Measurements from ENCODE around the gene RTN4R.
"Not testable (repeated sequence)": the region's sequence is repeated elsewhere in the genome, so short reads cannot be mapped to it uniquely, and the experiment has no call there.

The RTN4R gene

GRCh38 chr22:20268279-20269012 lies at the start of gene RTN4R:
RTN4R (minus strand) TSS chr22:20268318; CDS start chr22:20268092, 226 bp downstream.
- peak; percentile 87 for DNase-seq

DNA sequence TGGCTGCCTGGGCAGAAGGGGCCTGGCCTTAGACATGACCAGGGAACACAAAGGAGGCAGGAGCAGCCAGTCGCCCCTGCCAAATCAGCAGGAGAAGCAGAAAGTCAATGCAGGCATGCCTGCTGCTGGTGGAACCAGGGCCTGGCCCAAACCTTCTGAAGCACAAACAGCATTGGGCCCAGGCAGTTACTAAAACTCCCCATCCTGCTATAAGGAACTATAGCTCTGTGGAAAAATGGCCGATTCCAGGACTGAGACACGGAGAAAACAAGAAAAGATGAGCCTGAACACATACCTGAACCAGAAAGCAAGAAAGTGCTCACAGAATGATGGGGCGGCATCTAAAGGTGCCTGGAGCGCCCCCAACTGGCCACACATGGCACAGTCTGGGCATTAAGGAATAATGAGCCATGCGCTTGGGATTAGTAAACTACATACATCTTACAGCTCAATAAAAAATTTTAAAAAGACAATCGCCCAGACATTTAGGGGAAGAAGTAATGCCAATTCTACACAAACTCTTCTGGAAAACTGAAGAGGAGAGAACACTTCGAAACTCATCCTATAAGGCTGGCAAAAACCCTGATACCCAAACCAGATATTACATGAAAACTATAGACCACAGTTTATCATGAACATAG lies 49.4 kb upstream of the RTN4R start:
- not testable (repeated sequence) for DNase-seq

GRCh38 chr22:20316844-20317401 lies 48.8 kb upstream of the RTN4R start:
- no peak for DNase-seq

DNA sequence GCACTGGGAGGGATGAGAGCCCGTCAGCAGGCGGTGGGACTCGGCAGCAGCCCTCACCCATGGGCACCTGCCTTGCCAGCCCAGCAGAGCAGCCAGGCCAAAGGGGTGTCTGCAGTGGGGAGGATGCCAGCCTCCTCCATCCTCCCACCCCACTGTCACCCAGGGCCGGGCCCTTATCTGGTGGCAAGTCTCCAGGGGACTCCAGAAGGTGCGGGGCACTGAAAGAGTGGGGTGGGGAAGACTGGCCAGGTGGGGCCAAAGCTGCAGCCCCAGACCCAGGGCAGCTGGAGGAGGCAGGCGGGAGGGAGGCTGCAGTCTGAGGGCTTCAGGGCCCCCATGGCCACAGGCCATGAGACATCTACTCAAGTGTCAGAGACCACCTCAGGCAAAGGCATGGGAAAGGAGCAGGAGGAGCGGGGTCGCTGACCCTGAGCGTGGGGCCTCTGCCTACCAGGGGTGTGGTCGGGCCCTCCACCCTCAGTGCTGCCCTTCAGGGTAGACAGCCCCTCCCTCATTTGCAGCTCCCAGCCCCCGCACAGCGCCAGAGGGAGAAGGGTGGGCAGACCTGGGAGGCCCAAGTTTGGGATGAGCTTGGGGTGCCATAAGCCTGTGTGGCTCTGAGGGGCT lies 48.2 kb upstream of the RTN4R start:
- no peak for DNase-seq

DNA sequence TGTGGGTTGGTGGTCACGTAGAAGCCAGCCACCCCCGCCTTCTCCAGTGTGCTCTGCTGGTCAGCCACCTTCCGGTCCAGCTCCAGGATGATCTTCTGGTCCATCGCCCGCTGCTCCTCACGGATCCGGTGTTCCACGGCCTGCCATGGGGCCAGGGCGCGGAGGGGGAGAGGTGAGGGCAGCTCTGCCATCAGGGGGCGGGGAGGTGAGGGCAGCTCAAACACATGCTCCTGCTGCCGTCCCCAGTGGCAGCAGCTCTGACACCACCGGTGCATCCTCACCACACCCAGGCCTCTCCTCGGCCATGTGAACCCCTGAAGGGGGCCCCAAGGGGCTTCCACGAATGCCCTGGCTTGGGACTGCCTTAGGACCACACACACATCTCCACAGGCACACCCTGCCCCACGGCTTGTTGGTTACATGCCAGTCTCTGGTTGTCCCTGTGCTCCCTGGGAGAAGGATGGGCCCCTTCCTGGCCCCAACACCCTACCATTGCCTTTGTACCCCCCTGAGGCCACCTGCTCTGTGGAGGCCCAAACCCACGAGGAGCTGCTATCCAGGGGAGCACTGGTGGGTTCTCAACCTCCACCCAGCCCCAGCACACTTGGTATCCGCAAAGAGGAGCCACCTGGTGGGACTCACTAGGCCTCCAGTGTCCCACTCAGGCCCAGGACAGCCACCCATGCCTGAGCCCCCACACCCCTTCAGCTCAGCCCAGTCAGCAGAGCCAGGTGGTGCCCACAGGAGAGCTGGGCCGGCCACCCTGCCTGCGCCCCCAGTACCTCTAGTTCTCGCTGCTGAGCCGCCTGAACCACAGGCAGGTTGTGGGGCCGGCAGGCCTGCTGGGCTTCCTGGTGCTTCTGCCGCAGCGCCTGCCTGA lies 47.5 kb upstream of the RTN4R start:
- no peak for DNase-seq

- not testable (repeated sequence) for DNase-seq
These were observed 46.7 kb upstream of the RTN4R start for GRCh38 chr22:20314741-20315336.

DNA sequence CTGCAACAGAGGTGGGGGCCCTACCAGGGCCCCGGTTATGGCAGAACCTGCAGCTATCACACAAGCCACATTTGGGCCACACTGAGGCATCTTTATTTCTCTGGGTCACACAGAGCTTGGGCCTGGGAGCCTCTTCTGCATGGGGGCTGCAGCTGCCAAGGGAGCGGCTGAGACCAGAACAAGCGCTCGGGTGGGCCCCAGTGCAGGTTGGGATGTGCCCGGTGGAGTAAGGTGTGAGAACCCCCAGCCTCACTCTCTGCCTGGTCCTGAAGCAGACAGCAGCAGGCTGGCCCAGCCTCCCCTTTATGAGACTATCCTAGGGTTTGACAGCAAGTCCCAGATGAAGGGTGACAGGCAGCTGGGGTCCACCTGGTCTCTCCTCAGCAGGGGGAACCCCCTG lies 46.1 kb upstream of the RTN4R start:
- DNase-seq = not testable (repeated sequence)

DNA sequence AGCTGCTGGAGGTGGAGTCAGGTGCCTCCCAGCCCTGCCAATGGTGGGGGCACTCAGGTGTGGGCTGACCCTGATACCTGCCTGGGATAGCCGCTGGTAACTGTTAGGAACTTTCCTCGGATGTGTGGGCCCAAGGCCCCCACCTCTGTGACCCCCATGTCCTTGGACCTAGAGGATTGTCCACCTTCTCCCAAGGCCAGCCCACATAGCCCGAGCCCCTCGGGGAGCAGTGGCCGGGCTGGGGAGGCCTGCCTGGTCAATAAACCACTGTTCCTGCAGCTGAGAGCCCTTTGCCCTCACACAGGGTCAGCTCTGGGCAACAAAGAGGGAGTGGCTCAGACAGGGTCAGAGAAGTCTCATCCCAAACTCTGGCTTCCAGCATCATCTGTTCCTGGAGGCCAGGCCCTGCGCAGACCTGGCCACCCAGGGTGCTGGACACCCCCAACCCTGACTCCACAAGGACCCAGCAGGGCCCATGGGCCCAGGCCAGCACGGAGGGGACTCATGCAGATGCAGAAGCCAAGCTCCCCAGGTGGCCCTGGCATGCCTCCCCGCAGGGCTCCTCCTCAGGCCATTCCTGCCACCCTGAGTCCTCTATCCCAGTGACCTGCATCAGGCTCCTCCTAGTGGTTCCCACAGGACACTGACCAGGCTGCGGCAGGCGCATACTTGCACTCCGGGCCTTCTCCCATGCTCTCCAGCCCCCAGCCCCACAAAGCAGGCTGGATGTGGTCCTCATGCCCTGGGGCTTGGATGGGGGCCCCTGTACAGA lies 45.4 kb upstream of the RTN4R start:
- not testable (repeated sequence) for DNase-seq

GRCh38 chr22:20312396-20313191 lies 44.5 kb upstream of the RTN4R start:
- DNase-seq = no peak

DNA sequence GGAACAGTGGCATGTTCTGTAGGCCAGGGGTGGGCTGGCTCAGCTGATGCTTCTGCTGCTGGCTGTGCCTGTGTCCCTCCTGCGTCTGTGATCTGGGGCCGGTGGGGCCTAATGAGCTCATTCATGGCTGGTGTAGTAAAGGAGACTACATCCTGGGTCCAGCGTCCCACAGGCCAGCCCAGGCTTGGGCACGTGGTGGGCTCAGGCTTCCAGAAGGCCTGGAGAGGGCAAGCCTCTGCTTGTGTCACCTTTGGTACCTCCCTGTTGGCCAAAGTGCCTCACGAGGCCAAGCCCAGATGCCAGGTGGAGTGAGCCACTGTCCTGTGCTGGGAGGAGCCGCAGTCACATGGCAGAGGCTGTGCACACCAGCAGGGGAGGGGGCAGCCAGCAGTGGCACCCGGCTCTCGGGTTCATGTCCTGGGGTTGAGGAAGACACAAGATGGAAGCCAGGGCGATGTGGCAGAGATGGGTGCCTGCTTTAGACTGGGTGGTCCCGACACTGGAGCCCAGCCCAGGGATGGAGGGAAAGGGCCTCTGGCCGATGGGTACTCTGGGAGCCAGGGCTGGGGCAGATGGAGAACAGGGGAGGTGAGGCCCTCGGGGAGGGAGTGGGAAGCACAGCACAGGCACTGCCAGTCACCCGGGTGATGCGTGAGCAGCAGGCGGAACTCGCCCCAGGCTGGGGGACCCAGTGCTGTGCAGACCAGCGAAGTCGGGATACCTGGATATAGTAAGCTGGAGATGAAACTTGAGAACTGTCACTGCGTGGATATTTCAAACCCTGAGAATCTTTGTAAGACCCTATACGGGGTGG lies 43.3 kb upstream of the RTN4R start:
- DNase-seq = not testable (repeated sequence)

DNA sequence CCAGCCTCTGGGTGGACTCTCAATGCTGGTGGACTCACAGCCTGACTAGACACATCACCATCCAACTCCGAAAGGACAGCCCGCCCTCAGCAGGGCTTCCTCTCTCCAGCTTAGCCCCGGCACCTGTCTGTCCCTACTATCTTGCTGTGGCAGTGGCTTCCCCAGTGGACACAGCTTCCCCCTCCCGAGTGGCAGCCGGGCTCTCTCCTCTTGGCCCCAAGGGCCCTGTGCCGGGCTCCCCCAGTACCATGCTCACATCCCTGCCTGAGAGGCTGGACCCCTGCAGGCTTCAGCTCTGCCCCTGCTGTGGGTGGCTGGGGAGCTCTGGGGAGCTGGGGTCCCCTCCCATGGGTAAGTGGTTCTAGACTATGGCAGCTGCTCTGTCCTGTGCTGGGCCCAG lies 42.7 kb upstream of the RTN4R start:
- DNase-seq = not testable (repeated sequence)

GRCh38 chr22:20310180-20310579 lies 42.1 kb upstream of the RTN4R start:
- DNase-seq = not testable (repeated sequence)

GRCh38 chr22:20308806-20309650 lies 40.9 kb upstream of the RTN4R start:
- DNase-seq = not testable (repeated sequence)

DNA sequence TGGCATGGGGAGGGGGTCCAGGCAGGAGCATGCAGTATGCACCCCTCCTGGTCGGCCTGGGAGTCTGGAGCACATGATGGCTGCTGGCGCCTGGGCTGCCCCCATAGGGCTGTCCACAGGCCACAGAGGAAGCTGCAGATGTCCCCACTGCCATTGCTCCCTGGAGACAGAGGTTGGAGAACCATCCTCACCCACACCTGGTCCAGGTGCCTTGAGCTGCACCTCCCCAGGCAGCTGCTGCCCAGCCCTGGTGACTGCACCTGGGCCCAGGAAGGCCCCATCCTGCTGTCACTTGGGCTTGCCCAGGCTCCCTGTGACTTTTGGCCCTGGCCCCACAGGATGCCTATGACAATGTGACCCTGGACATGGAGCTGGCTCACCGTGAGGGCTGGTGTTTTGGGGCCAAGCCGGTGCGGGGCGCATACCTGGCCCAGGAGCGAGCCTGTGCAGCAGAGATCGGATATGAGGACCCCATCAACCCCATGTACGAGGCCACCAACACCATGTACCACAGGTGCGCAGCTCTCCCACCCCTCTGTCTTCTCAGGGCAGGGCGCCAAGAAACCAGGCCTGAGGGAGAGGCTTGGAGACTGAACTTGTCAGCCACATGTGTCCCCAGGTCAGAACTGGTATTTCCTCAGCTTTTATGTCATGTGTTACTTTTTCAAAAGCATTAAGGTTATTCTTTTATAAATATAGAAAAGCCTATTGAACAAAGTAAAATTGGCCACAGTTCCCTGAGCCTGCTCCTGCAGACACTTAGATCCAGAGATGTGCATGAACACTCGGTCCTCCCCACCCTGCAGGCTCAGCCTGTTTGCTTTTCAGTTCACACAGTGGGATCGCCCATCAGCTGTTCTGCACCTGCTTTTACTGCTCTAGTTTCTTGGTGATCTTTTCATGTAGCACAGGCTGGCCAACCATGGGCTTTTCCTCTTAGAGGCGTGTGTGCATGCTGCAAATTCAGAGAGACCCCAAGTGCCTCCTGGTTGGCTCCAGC lies 39.6 kb upstream of the RTN4R start:
- DNase-seq = not testable (repeated sequence)

DNA sequence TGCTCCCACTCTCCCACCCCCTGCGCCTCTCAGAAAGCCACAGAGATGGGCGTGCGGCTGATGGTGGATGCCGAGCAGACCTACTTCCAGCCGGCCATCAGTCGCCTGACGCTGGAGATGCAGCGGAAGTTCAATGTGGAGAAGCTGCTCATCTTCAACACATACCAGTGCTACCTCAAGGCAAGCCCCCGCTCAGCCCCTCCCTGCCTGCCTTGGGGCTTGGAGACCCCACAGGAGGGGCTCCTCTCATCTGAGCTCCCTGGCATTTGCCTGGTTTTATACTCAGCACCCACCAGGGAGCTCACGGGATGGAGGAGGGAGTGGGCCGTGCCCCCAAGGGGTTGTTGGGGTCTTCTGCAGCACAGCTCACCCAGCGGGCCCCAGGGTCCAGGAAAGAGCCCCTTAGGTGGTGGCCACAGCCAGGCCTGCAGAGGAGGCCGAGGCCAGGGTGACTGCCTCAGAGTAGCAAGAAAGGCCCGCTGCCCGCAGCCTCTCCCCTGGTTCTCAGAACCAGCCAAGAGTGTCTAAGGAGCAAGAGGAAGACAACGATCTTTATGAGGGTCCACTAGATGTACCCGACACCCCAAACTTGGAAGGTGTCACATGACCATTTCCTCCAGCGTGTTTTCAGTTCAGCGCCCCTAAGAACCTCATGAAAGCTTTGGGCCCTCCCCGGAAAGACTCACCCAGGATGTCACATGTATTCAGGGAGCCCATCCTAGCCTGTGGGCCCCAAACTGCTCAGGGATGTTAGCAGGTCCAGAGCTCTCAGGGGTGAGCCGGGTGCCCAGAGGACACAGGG lies 38.7 kb upstream of the RTN4R start:
- not testable (repeated sequence) for DNase-seq

GRCh38 chr22:20305894-20306645 lies 38.0 kb upstream of the RTN4R start:
- no peak for DNase-seq

Measured in eye (tissue), 1 donor.